HepG2 (cell line): ENCODE data around the gene CNFN. TPM values are rescaled to one million over a fixed set of nuclear protein-coding genes. Genes with fewer than 3 reads are reported as not detected.

Experiments
- ARNT2 ChIP-seq: sonication (generic); formaldehyde crosslinking; IDR thresholded peaks from 2 replicates; pipeline ENCODE4 v1.8.0; 2022; ENCODE audit warnings: mild to moderate bottlenecking, low read depth, missing genetic modification reagents, moderate library complexity
- HMG20A ChIP-seq: IDR thresholded peaks from 2 replicates; pipeline ENCODE4 v1.6.1; 2016; ENCODE audit warnings: borderline replicate concordance
- KDM1A ChIP-seq: IDR thresholded peaks from 2 replicates; pipeline ENCODE4 v1.6.1; 2016; ENCODE audit warnings: missing compliant biosample characterization
- MXI1 ChIP-seq: IDR thresholded peaks from 3 replicates; pipeline ENCODE4 v1.6.1; 2012; ENCODE audit warnings: low read depth, low read length, inconsistent platforms, borderline replicate concordance
- PTBP1 ChIP-seq: fragments of 200-400 bp; formaldehyde crosslinking; IDR thresholded peaks from 2 replicates; pipeline ENCODE4 v1.6.1; 2018; ENCODE audit warnings: low read length, low read depth; ENCODE audit not compliant: poor library complexity, severe bottlenecking
- RARA ChIP-seq: IDR thresholded peaks from 2 replicates; pipeline ENCODE4 v1.6.1; 2016; ENCODE audit warnings: missing genetic modification reagents, missing compliant biosample characterization
- TARDBP ChIP-seq: sonication (generic); formaldehyde crosslinking; IDR thresholded peaks from 2 replicates; pipeline ENCODE4 v1.8.0; 2022; ENCODE audit warnings: mild to moderate bottlenecking, missing genetic modification reagents
- TFDP2 ChIP-seq: sonication (generic); formaldehyde crosslinking; IDR thresholded peaks from 2 replicates; pipeline ENCODE4 v1.4.0; 2020; ENCODE audit warnings: missing genetic modification reagents
- THYN1 ChIP-seq: sonication (generic); formaldehyde crosslinking; IDR thresholded peaks from 2 replicates; pipeline ENCODE4 v1.8.1; 2023; ENCODE audit warnings: low read depth, mild to moderate bottlenecking, moderate library complexity, missing genetic modification reagents, borderline replicate concordance
- ZBTB33 ChIP-seq: sonication (generic); formaldehyde crosslinking; IDR thresholded peaks from 2 replicates; pipeline ENCODE4 v1.4.0; 2020; ENCODE audit warnings: missing genetic modification reagents
- ZNF33B ChIP-seq: sonication (generic); formaldehyde crosslinking; IDR thresholded peaks from 2 replicates; pipeline ENCODE4 v1.5.1; 2020; ENCODE audit warnings: mild to moderate bottlenecking, missing genetic modification reagents
- ZNF570 ChIP-seq: sonication (generic); formaldehyde crosslinking; IDR thresholded peaks from 2 replicates; pipeline ENCODE4 v1.4.0; 2020; ENCODE audit warnings: mild to moderate bottlenecking, missing genetic modification reagents, borderline replicate concordance
- ZSCAN31 ChIP-seq: sonication (generic); formaldehyde crosslinking; IDR thresholded peaks from 2 replicates; pipeline ENCODE4 v1.5.0; 2020; ENCODE audit warnings: low read depth, mild to moderate bottlenecking, missing genetic modification reagents
- polyA plus RNA-seq, 8 experiments: library from polyadenylated mRNA; depleted of rRNA in 3 of 8; stranded (reverse) in 7 of 8; unstranded in 1 of 8; fragments of >200 nt; fragmentation: Illumina TruSeq in 4 of 8; extraction: Trizol in 4 of 8; gene quantifications; 2 replicates each; pipeline versions ENCODE4 v1.2.1 to v1.2.3, GENCODE V29; 2011 to 2016; ENCODE audit warnings: low read depth in 4 of 8, missing spikeins in 1 of 8, mixed read lengths in 1 of 8; ENCODE audit not compliant: insufficient read depth in 1 of 8
- total RNA-seq, 5 experiments: library from RNA; depleted of rRNA; stranded (reverse); fragments of >200 nt; fragmentation: Illumina TruSeq; extraction: Trizol; gene quantifications; 2 replicates each; pipeline ENCODE4 v1.2.3, GENCODE V29; 2016; ENCODE audit warnings: low read depth in 1 of 5
- TF ChIP-seq, protein P1 (sequence below): sonication (generic); formaldehyde crosslinking; IDR thresholded peaks from 2 replicates; pipeline ENCODE4 v1.5.0; 2020; ENCODE audit warnings: mild to moderate bottlenecking, missing genetic modification reagents
- TF ChIP-seq, protein P2 (sequence below): IDR thresholded peaks from 2 replicates; pipeline ENCODE4 v1.6.1; 2018; ENCODE audit warnings: missing genetic modification reagents
- TF ChIP-seq, protein P3 (sequence below): IDR thresholded peaks from 2 replicates; pipeline ENCODE4 v1.6.1; 2016; ENCODE audit warnings: missing compliant biosample characterization, missing genetic modification reagents, borderline replicate concordance
- TF ChIP-seq, protein P4 (sequence below): sonication (generic); formaldehyde crosslinking; IDR thresholded peaks from 2 replicates; pipeline ENCODE4; 2020; ENCODE audit warnings: missing genetic modification reagents, mild to moderate bottlenecking, borderline replicate concordance
- TF ChIP-seq, protein P5 (sequence below): sonication (generic); formaldehyde crosslinking; IDR thresholded peaks from 2 replicates; pipeline ENCODE4 v1.8.0; 2022; ENCODE audit warnings: mild to moderate bottlenecking, missing genetic modification reagents, moderate library complexity

CNFN gene
- total and polyA plus RNA-seq, 2 of the 13 experiments (the other 11 are each of a cell fraction or from before 2014, with no cell fraction given), result 0.35 to 1.1 TPM

- TF ChIP-seq, protein P1, sequence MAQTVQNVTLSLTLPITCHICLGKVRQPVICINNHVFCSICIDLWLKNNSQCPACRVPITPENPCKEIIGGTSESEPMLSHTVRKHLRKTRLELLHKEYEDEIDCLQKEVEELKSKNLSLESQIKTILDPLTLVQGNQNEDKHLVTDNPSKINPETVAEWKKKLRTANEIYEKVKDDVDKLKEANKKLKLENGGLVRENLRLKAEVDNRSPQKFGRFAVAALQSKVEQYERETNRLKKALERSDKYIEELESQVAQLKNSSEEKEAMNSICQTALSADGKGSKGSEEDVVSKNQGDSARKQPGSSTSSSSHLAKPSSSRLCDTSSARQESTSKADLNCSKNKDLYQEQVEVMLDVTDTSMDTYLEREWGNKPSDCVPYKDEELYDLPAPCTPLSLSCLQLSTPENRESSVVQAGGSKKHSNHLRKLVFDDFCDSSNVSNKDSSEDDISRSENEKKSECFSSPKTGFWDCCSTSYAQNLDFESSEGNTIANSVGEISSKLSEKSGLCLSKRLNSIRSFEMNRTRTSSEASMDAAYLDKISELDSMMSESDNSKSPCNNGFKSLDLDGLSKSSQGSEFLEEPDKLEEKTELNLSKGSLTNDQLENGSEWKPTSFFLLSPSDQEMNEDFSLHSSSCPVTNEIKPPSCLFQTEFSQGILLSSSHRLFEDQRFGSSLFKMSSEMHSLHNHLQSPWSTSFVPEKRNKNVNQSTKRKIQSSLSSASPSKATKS, result no peak
- TF ChIP-seq KDM1A (CRISPR knock-in tag), result peak; percentile 95
- TF ChIP-seq ZBTB33 (CRISPR knock-in tag), result peak; percentile 40; the same call in 1 of the 2 replicates
- 0 out of 2 replicates have a peak, but pooled peaks have one; percentile 21 for TF ChIP-seq TARDBP
- peak; percentile 67 for TF ChIP-seq RARA (CRISPR knock-in tag)
- TF ChIP-seq, protein P2, sequence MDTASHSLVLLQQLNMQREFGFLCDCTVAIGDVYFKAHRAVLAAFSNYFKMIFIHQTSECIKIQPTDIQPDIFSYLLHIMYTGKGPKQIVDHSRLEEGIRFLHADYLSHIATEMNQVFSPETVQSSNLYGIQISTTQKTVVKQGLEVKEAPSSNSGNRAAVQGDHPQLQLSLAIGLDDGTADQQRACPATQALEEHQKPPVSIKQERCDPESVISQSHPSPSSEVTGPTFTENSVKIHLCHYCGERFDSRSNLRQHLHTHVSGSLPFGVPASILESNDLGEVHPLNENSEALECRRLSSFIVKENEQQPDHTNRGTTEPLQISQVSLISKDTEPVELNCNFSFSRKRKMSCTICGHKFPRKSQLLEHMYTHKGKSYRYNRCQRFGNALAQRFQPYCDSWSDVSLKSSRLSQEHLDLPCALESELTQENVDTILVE (CRISPR knock-in tag), result peak; percentile 40; the same call in 1 of the 2 replicates
- TF ChIP-seq, protein P3, sequence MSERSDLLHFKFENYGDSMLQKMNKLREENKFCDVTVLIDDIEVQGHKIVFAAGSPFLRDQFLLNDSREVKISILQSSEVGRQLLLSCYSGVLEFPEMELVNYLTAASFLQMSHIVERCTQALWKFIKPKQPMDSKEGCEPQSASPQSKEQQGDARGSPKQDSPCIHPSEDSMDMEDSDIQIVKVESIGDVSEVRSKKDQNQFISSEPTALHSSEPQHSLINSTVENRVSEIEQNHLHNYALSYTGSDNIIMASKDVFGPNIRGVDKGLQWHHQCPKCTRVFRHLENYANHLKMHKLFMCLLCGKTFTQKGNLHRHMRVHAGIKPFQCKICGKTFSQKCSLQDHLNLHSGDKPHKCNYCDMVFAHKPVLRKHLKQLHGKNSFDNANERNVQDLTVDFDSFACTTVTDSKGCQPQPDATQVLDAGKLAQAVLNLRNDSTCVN, result no peak
- TF ChIP-seq TFDP2 (CRISPR knock-in tag), result no peak
- TF ChIP-seq, protein P4, sequence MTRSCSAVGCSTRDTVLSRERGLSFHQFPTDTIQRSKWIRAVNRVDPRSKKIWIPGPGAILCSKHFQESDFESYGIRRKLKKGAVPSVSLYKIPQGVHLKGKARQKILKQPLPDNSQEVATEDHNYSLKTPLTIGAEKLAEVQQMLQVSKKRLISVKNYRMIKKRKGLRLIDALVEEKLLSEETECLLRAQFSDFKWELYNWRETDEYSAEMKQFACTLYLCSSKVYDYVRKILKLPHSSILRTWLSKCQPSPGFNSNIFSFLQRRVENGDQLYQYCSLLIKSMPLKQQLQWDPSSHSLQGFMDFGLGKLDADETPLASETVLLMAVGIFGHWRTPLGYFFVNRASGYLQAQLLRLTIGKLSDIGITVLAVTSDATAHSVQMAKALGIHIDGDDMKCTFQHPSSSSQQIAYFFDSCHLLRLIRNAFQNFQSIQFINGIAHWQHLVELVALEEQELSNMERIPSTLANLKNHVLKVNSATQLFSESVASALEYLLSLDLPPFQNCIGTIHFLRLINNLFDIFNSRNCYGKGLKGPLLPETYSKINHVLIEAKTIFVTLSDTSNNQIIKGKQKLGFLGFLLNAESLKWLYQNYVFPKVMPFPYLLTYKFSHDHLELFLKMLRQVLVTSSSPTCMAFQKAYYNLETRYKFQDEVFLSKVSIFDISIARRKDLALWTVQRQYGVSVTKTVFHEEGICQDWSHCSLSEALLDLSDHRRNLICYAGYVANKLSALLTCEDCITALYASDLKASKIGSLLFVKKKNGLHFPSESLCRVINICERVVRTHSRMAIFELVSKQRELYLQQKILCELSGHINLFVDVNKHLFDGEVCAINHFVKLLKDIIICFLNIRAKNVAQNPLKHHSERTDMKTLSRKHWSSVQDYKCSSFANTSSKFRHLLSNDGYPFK, result no peak
- no peak for TF ChIP-seq ZNF570 (CRISPR knock-in tag)
- TF ChIP-seq PTBP1, result no peak
- TF ChIP-seq ARNT2 (CRISPR knock-in tag), result no peak
- no peak for TF ChIP-seq THYN1 (CRISPR knock-in tag)
- TF ChIP-seq HMG20A (CRISPR knock-in tag), result no peak
- TF ChIP-seq ZSCAN31, result no peak
- TF ChIP-seq MXI1, result peak; percentile 48; the same call in 1 of the 3 replicates
- TF ChIP-seq ZNF33B, result no peak
- TF ChIP-seq, protein P5, sequence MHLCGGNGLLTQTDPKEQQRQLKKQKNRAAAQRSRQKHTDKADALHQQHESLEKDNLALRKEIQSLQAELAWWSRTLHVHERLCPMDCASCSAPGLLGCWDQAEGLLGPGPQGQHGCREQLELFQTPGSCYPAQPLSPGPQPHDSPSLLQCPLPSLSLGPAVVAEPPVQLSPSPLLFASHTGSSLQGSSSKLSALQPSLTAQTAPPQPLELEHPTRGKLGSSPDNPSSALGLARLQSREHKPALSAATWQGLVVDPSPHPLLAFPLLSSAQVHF (CRISPR knock-in tag), result no peak
These were observed 30.0 kb upstream of the CNFN start (continued) for GRCh38 chr19:42420055-42420544.
